GM12874 (cell line): Measurements from ENCODE around the gene ICOS.

Experiments used
- CTCF ChIP-seq: IDR thresholded peaks from 2 replicates; pipeline ENCODE4 v1.5.1; 2011; ENCODE audit warnings: low read depth, mild to moderate bottlenecking, control low read depth, low read length, moderate library complexity; ENCODE audit not compliant: insufficient read depth

ICOS gene

GRCh38 chr2:203916756-203917155, 19.8 kb upstream of the ICOS start:
- no peak for TF ChIP-seq CTCF

GRCh38 chr2:203918264-203918663, 18.3 kb upstream of the ICOS start:
- TF ChIP-seq CTCF: no peak

- no peak for TF ChIP-seq CTCF
These were observed 17.7 kb upstream of the ICOS start for GRCh38 chr2:203918839-203919238.

- TF ChIP-seq CTCF: no peak
These were observed 10.9 kb upstream of the ICOS start for GRCh38 chr2:203925512-203926158.

- TF ChIP-seq CTCF: 0 out of 2 replicates have a peak, but pooled peaks have one; percentile 7
These were observed 7.7 kb upstream of the ICOS start for GRCh38 chr2:203928849-203929248.

GRCh38 chr2:203934041-203934492, 2.5 kb upstream of the ICOS start:
- TF ChIP-seq CTCF: no peak

GRCh38 chr2:203934711-203935438, 1.7 kb upstream of the ICOS start:
- no peak for TF ChIP-seq CTCF
